ENCODE measurements around the gene MYOZ2. TPM values are rescaled to one million over a fixed set of nuclear protein-coding genes. Genes with fewer than 3 reads are reported as not detected.

The MYOZ2 gene
- total RNA-seq, 2 experiments from 2014 or later: not detected

- POLR2A ChIA-PET: no interaction called here
Measured at GRCh38 chr4:119106036-119107000, 29.3 kb upstream of the MYOZ2 start.

GRCh38 chr4:119110121-119110520, 25.5 kb upstream of the MYOZ2 start:
- ChIA-PET POLR2A (no interaction called here), CTCF (no interaction called here)
- ATAC-seq: no peak
- Mint-ChIP-seq H3K36me3 (ENCODE audit: low read depth) (no peaks in the 10 kb centered on the region), H3K27me3 (ENCODE audit: low read depth) (no peaks in the 10 kb centered on the region), H3K4me1 (ENCODE audit: low read depth) (peaks cover 16% of the 10 kb centered on the region), H3K9me3 (ENCODE audit: insufficient read depth) (no peaks in the 10 kb centered on the region), H3K27ac (no peak overlapping the region), H3K4me3 (no peak overlapping the region)
- DNase-seq: no peak

More at GRCh38 chr4:119106036-119107000, 29.3 kb upstream of the MYOZ2 start:
- CTCF ChIA-PET: interaction anchor here (1.1 kb wide), 1 partner anchor 66 kb away, joined by 4 read pairs; no protein-coding TSS in a partner anchor
- Mint-ChIP-seq H3K4me3 (no peak overlapping the region), H3K9me3 (ENCODE audit: insufficient read depth) (no peaks in the 10 kb centered on the region), H3K27ac (no peak overlapping the region), H3K36me3 (ENCODE audit: low read depth) (no peaks in the 10 kb centered on the region), H3K27me3 (ENCODE audit: low read depth) (no peaks in the 10 kb centered on the region), H3K4me1 (ENCODE audit: low read depth) (peaks cover 10% of the 10 kb centered on the region)
- ATAC-seq: no peak
- DNase-seq: no peak

- no peaks in the 10 kb centered on the region for H3K9me3 Mint-ChIP-seq (ENCODE audit: insufficient read depth)
- ChIA-PET CTCF (no interaction called here), POLR2A (no interaction called here)
- no peak overlapping the region for H3K4me3 Mint-ChIP-seq
- H3K36me3 Mint-ChIP-seq (ENCODE audit: low read depth): no peaks in the 10 kb centered on the region
- H3K27ac Mint-ChIP-seq: no peak overlapping the region
- H3K27me3 Mint-ChIP-seq (ENCODE audit: low read depth): no peaks in the 10 kb centered on the region
- H3K4me1 Mint-ChIP-seq (ENCODE audit: low read depth): peaks cover 11% of the 10 kb centered on the region
- DNase-seq: no peak
- no peak for ATAC-seq
Measured at GRCh38 chr4:119111296-119111695, 24.3 kb upstream of the MYOZ2 start.

GRCh38 chr4:119113033-119113655, 22.5 kb upstream of the MYOZ2 start:
- Mint-ChIP-seq H3K4me1 (ENCODE audit: low read depth) (peaks cover 6% of the 10 kb centered on the region), H3K4me3 (no peak overlapping the region), H3K36me3 (ENCODE audit: low read depth) (no peaks in the 10 kb centered on the region), H3K9me3 (ENCODE audit: insufficient read depth) (no peaks in the 10 kb centered on the region), H3K27ac (no peak overlapping the region), H3K27me3 (ENCODE audit: low read depth) (no peaks in the 10 kb centered on the region)
- no peak for DNase-seq
- ChIA-PET POLR2A (no interaction called here), CTCF (no interaction called here)
- ATAC-seq: no peak

- DNase-seq (no peak), ATAC-seq (no peak)
- ChIA-PET CTCF (interaction anchor here (0.7 kb wide), 1 partner anchor 323 kb away, joined by 3 read pairs; no protein-coding TSS in a partner anchor), POLR2A (no interaction called here)
- Mint-ChIP-seq H3K9me3 (ENCODE audit: insufficient read depth) (no peaks in the 10 kb centered on the region), H3K4me1 (ENCODE audit: low read depth) (peaks cover 6% of the 10 kb centered on the region), H3K4me3 (no peak overlapping the region), H3K27me3 (ENCODE audit: low read depth) (peaks cover 2% of the 10 kb centered on the region), H3K27ac (no peak overlapping the region), H3K36me3 (ENCODE audit: low read depth) (no peaks in the 10 kb centered on the region)
Measured at GRCh38 chr4:119116021-119116420, 19.6 kb upstream of the MYOZ2 start.

- no peaks in the 10 kb centered on the region for H3K36me3 Mint-ChIP-seq (ENCODE audit: low read depth)
- H3K4me1 Mint-ChIP-seq (ENCODE audit: low read depth): peaks cover 6% of the 10 kb centered on the region
- no peak overlapping the region for H3K27ac Mint-ChIP-seq
- no peak overlapping the region for H3K4me3 Mint-ChIP-seq
- H3K27me3 Mint-ChIP-seq (ENCODE audit: low read depth): peaks cover 2% of the 10 kb centered on the region
- DNase-seq (no peak), ATAC-seq (no peak)
- ChIA-PET CTCF (interaction anchor here (0.7 kb wide), 1 partner anchor 322 kb away, joined by 3 read pairs; no protein-coding TSS in a partner anchor), POLR2A (no interaction called here)
- no peaks in the 10 kb centered on the region for H3K9me3 Mint-ChIP-seq (ENCODE audit: insufficient read depth)
Measured at GRCh38 chr4:119116925-119117900, 18.4 kb upstream of the MYOZ2 start.

GRCh38 chr4:119118397-119118796, 17.2 kb upstream of the MYOZ2 start:
- Mint-ChIP-seq H3K9me3 (ENCODE audit: insufficient read depth) (no peaks in the 10 kb centered on the region), H3K27ac (no peak overlapping the region), H3K36me3 (ENCODE audit: low read depth) (no peaks in the 10 kb centered on the region), H3K4me3 (no peak overlapping the region), H3K27me3 (ENCODE audit: low read depth) (peaks cover 2% of the 10 kb centered on the region), H3K4me1 (ENCODE audit: low read depth) (peaks cover 1% of the 10 kb centered on the region)
- CTCF ChIA-PET: no interaction called here
- ATAC-seq (no peak), DNase-seq (no peak)
- POLR2A ChIA-PET: no interaction called here

GRCh38 chr4:119124352-119124751, 11.3 kb upstream of the MYOZ2 start:
- H3K27me3 Mint-ChIP-seq (ENCODE audit: low read depth): peaks cover 3% of the 10 kb centered on the region
- ATAC-seq (no peak), DNase-seq (no peak)
- H3K4me1 Mint-ChIP-seq (ENCODE audit: low read depth): no peaks in the 10 kb centered on the region
- H3K27ac Mint-ChIP-seq: no peak overlapping the region
- ChIA-PET POLR2A (no interaction called here), CTCF (no interaction called here)
- no peaks in the 10 kb centered on the region for H3K36me3 Mint-ChIP-seq (ENCODE audit: low read depth)
- H3K9me3 Mint-ChIP-seq (ENCODE audit: insufficient read depth): no peaks in the 10 kb centered on the region
- H3K4me3 Mint-ChIP-seq: no peak overlapping the region

GRCh38 chr4:119125931-119126330, 9.7 kb upstream of the MYOZ2 start:
- no peak for ATAC-seq
- Mint-ChIP-seq H3K4me3 (no peak overlapping the region), H3K27me3 (ENCODE audit: low read depth) (peaks cover 3% of the 10 kb centered on the region), H3K27ac (no peak overlapping the region), H3K36me3 (ENCODE audit: low read depth) (no peaks in the 10 kb centered on the region), H3K4me1 (ENCODE audit: low read depth) (no peaks in the 10 kb centered on the region), H3K9me3 (ENCODE audit: insufficient read depth) (no peaks in the 10 kb centered on the region)
- ChIA-PET CTCF (no interaction called here), POLR2A (no interaction called here)
- no peak for DNase-seq

GRCh38 chr4:119128148-119128547, 7.5 kb upstream of the MYOZ2 start:
- Mint-ChIP-seq H3K4me3 (no peak overlapping the region), H3K27ac (no peak overlapping the region), H3K36me3 (ENCODE audit: low read depth) (no peaks in the 10 kb centered on the region), H3K4me1 (ENCODE audit: low read depth) (no peaks in the 10 kb centered on the region), H3K27me3 (ENCODE audit: low read depth) (peaks cover 3% of the 10 kb centered on the region), H3K9me3 (ENCODE audit: insufficient read depth) (no peaks in the 10 kb centered on the region)
- no peak for ATAC-seq
- DNase-seq: no peak
- ChIA-PET CTCF (no interaction called here), POLR2A (no interaction called here)

GRCh38 chr4:119130365-119131065, 5.1 kb upstream of the MYOZ2 start:
- H3K36me3 Mint-ChIP-seq (ENCODE audit: low read depth): no peaks in the 10 kb centered on the region
- CTCF ChIA-PET: no interaction called here
- no peak overlapping the region for H3K27ac Mint-ChIP-seq
- peaks cover 3% of the 10 kb centered on the region for H3K27me3 Mint-ChIP-seq (ENCODE audit: low read depth)
- POLR2A ChIA-PET: no interaction called here
- DNase-seq (no peak), ATAC-seq (no peak)
- no peak overlapping the region for H3K4me3 Mint-ChIP-seq
- no peaks in the 10 kb centered on the region for H3K4me1 Mint-ChIP-seq (ENCODE audit: low read depth)
- no peaks in the 10 kb centered on the region for H3K9me3 Mint-ChIP-seq (ENCODE audit: insufficient read depth)
